Gastroesophageal sphincter (tissue), 3 donors: ENCODE data around the gene MEGF11.

Source experiments
- CTCF ChIP-seq, 4 experiments: fragments of 200-600 bp in 2 of 4; fragments of 450-650 bp in 2 of 4; sonication (generic) in 1 of 4; IDR thresholded peaks; one replicate each; pipeline ENCODE4 v1.5.1; 2017 to 2019; ENCODE audit warnings: antibody characterized with exemption in 4 of 4, mild to moderate bottlenecking in 2 of 4, moderate library complexity in 2 of 4
- EP300 ChIP-seq: sonication (generic); formaldehyde crosslinking; IDR thresholded peaks from one replicate; pipeline ENCODE4 v1.6.1; 2017; ENCODE audit warnings: antibody characterized with exemption, mild to moderate bottlenecking
- POLR2AphosphoS5 ChIP-seq: sonication (generic); formaldehyde crosslinking; IDR thresholded peaks from one replicate; pipeline ENCODE4 v1.6.1; 2017; ENCODE audit warnings: antibody characterized with exemption

- TF ChIP-seq POLR2AphosphoS5 (no peak), CTCF (IDR thresholded peaks at IDR 0.05) (no peak), EP300 (no peak)
These were observed 223.9 kb downstream of the MEGF11 start for GRCh38 chr15:66029650-66030049.
